Erythroblast (primary cell): Measurements from ENCODE around the gene NEU4.
"Not testable (repeated sequence)": the region's sequence is repeated elsewhere in the genome, so short reads cannot be mapped to it uniquely, and the experiment has no call there.

Source experiments
- DNase-seq, 2 experiments: peaks; one replicate each; lab custom pipeline; 2025; lab: John Stamatoyannopoulos, UW
- GATA1 ChIP-seq: IDR thresholded peaks from 2 replicates; pipeline ENCODE4 v1.6.1; 2011; ENCODE audit warnings: low read depth, mild to moderate bottlenecking, control low read depth, low read length, moderate library complexity
- POLR2A ChIP-seq: IDR thresholded peaks from 2 replicates; pipeline ENCODE4 v1.6.1; 2011; ENCODE audit warnings: mild to moderate bottlenecking, low read length

The NEU4 gene

GRCh38 chr2:241788135-241788534, 20.9 kb upstream of the NEU4 start:
- no peak for DNase-seq
- TF ChIP-seq POLR2A = no peak
- no peak for TF ChIP-seq GATA1

GRCh38 chr2:241788572-241788971, 20.4 kb upstream of the NEU4 start:
- no peak for DNase-seq
- TF ChIP-seq GATA1 = no peak
- TF ChIP-seq POLR2A = no peak

GRCh38 chr2:241791385-241791784, 17.6 kb upstream of the NEU4 start:
- DNase-seq = not testable (repeated sequence)

- TF ChIP-seq GATA1 (no peak), POLR2A (no peak)
- DNase-seq = no peak
Measured at GRCh38 chr2:241793385-241793784, 15.6 kb upstream of the NEU4 start.

- no peak for DNase-seq
- no peak for TF ChIP-seq GATA1
- TF ChIP-seq POLR2A = no peak
Measured at GRCh38 chr2:241794250-241794823, 14.7 kb upstream of the NEU4 start.

- TF ChIP-seq GATA1 (no peak), POLR2A (no peak)
- DNase-seq = no peak
Measured at GRCh38 chr2:241795021-241795999, 13.7 kb upstream of the NEU4 start.

GRCh38 chr2:241796209-241796608, 12.8 kb upstream of the NEU4 start:
- no peak for TF ChIP-seq GATA1
- TF ChIP-seq POLR2A = no peak
- DNase-seq = no peak

- DNase-seq = no peak
- no peak for TF ChIP-seq GATA1
- no peak for TF ChIP-seq POLR2A
Measured at GRCh38 chr2:241796610-241797138, 12.3 kb upstream of the NEU4 start.

GRCh38 chr2:241797441-241798080, 11.4 kb upstream of the NEU4 start:
- no peak for DNase-seq
- TF ChIP-seq GATA1 (no peak), POLR2A (no peak)

- TF ChIP-seq POLR2A = no peak
- no peak for TF ChIP-seq GATA1
- DNase-seq = no peak
Measured at GRCh38 chr2:241798081-241798630, 10.8 kb upstream of the NEU4 start.

- TF ChIP-seq POLR2A (no peak), GATA1 (no peak)
- DNase-seq = no peak
Measured at GRCh38 chr2:241798631-241799521, 10.1 kb upstream of the NEU4 start.

GRCh38 chr2:241799522-241800197, 9.3 kb upstream of the NEU4 start:
- no peak for TF ChIP-seq POLR2A
- no peak for TF ChIP-seq GATA1
- no peak for DNase-seq

- DNase-seq = not testable (repeated sequence)
Measured at GRCh38 chr2:241800198-241800903, 8.6 kb upstream of the NEU4 start.
